ENCODE data around the gene ST3GAL4. TPM values are rescaled to one million over a fixed set of nuclear protein-coding genes. Genes with fewer than 3 reads are reported as not detected.
"Not testable (repeated sequence)": the region's sequence is repeated elsewhere in the genome, so short reads cannot be mapped to it uniquely, and the experiment has no call there.

The ST3GAL4 gene
- total RNA-seq, 1 donor from 2014 or later: 19.1 TPM

DNA sequence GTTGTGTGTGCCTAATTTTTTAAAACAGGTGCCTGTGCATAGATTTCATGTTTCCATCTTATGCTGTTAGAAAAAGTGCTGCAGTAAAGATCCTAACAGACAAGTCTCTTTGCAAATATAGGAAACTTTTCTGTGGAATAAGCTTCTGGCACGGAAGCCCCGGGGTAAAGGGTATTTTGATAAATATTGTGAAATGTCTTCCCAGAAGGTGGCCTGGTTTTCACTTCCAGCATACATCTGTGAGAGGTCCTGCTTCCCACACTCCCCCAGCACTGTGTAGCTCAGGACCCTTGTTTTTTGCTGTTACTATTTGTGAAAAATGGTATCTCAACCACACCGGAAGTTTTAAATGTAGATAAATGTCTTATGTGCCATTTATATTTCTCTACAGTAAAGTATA is 14.5 kb downstream of the ST3GAL4 start:
- no peak overlapping the region for H3K27ac Mint-ChIP-seq
- TF ChIP-seq, protein P1, sequence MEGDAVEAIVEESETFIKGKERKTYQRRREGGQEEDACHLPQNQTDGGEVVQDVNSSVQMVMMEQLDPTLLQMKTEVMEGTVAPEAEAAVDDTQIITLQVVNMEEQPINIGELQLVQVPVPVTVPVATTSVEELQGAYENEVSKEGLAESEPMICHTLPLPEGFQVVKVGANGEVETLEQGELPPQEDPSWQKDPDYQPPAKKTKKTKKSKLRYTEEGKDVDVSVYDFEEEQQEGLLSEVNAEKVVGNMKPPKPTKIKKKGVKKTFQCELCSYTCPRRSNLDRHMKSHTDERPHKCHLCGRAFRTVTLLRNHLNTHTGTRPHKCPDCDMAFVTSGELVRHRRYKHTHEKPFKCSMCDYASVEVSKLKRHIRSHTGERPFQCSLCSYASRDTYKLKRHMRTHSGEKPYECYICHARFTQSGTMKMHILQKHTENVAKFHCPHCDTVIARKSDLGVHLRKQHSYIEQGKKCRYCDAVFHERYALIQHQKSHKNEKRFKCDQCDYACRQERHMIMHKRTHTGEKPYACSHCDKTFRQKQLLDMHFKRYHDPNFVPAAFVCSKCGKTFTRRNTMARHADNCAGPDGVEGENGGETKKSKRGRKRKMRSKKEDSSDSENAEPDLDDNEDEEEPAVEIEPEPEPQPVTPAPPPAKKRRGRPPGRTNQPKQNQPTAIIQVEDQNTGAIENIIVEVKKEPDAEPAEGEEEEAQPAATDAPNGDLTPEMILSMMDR (conservative IDR thresholded peaks at IDR 0.05): no peak

DNA sequence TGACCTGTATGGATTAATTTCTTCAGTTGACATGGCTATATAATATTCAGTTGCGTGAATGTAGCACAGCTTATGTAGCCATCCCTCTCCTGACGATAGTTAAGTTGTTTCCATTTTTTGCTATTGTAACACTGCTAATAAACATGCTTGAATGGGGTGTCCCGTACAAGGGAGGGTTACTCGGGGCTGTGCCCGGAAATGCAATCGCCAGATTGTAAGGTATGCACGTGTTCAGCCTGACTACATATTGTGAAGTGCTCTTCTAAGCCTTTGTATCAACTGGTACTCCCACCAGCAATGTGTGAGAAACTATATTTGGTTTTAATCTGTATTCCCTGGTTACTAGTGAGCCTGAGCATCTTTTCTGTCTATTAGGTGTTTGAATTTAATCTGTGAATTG is 16.1 kb downstream of the ST3GAL4 start:
- DNase-seq (ENCODE audit: extremely low spot score, unreplicated experiment): no peak
- Mint-ChIP-seq H3K27ac (no peak overlapping the region), H3K4me3 (no peak overlapping the region), H3K27me3 (no peaks in the 10 kb centered on the region), H3K36me3 (peaks cover 9% of the 10 kb centered on the region), H3K4me1 (ENCODE audit: unreplicated experiment) (peaks cover 4% of the 10 kb centered on the region), H3K9me3 (no peaks in the 10 kb centered on the region)
- TF ChIP-seq, protein P1 (conservative IDR thresholded peaks at IDR 0.05): no peak

More for the DNA sequence above, 14.5 kb downstream of the ST3GAL4 start:
- Mint-ChIP-seq H3K9me3 (no peaks in the 10 kb centered on the region), H3K27me3 (no peaks in the 10 kb centered on the region), H3K4me1 (ENCODE audit: unreplicated experiment) (peaks cover 11% of the 10 kb centered on the region), H3K4me3 (no peak overlapping the region), H3K36me3 (peaks cover 9% of the 10 kb centered on the region)
- DNase-seq (ENCODE audit: extremely low spot score, unreplicated experiment): no peak

DNA sequence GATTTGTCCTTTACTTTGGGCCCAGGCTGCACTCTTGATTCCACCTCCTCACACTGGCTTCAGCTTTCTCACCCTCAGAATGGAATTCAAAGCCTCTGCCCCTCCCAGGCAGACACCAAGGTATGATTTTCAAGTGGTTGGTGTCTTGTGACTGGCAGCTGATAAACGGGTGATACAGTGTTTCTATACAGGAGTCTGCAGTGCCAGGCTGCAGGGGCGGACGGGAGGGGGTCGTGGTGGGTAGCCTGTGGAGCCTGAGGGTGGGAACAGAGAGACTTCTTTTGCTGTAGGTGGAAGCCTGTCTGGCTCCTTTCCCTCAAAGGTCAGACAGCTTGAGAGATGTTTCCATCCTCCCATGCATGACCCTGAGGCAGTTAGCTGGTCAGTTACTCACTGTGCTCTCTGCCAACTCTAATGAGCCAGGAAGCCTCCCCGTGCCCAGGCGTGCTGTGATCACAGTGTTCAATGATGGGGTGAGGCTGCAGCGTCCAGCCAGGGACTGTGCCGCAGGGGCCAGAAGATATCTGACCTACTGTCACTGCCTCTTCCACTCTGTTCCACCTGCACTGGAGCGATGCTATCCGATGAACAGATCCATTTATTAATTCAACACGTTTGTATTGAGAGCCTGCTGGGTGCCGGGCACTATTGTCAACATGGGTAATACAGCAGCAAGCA is 18.0 kb downstream of the ST3GAL4 start:
- not testable (repeated sequence) for H3K27me3 Mint-ChIP-seq; H3K9me3 Mint-ChIP-seq; H3K4me3 Mint-ChIP-seq; H3K4me1 Mint-ChIP-seq (ENCODE audit: unreplicated experiment); DNase-seq (ENCODE audit: extremely low spot score, unreplicated experiment)
- Mint-ChIP-seq H3K27ac (peak overlapping the region; percentile 59), H3K36me3 (peaks cover 10% of the 10 kb centered on the region)

DNA sequence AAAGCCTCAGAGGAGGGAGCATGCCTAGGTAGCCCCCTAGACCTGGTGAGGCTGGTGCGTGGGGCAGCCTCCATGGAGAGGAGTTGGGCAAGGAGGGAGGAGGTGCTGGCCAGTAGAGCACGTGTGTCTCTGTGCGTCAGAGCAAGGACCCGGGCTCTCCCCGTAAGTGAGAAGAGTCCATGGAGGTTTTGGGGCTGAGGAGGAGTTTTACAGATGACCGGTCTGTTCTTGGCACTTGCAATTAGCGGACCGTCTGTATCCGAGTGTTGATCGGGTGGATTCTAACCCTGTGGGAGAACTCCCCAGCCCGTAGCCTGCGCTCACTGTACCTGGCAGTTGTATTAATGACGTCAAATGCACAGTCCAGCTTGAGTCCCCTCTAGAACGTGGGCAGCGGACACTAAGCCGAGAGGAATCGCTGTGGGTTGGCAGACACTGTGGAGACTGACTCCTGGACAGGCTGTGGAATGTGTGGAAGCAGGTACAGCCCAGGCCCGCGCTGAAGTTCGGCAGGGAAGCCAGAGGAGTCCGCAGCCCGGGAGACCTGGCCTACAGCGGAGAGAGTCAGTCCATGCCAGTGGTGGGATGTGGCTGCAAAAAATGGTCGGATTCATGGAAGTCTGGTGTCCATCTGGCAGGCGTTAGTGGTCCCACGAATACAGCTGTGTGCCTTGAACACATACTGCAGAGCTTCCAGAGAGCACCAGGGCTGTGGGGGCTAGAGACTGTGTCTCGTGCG is 19.2 kb downstream of the ST3GAL4 start:
- Mint-ChIP-seq H3K36me3 (peaks cover 16% of the 10 kb centered on the region), H3K4me1 (ENCODE audit: unreplicated experiment) (peaks cover 12% of the 10 kb centered on the region), H3K27ac (peak overlapping the region; percentile 29)
- not testable (repeated sequence) for DNase-seq (ENCODE audit: extremely low spot score, unreplicated experiment); H3K9me3 Mint-ChIP-seq; H3K4me3 Mint-ChIP-seq; H3K27me3 Mint-ChIP-seq

DNA sequence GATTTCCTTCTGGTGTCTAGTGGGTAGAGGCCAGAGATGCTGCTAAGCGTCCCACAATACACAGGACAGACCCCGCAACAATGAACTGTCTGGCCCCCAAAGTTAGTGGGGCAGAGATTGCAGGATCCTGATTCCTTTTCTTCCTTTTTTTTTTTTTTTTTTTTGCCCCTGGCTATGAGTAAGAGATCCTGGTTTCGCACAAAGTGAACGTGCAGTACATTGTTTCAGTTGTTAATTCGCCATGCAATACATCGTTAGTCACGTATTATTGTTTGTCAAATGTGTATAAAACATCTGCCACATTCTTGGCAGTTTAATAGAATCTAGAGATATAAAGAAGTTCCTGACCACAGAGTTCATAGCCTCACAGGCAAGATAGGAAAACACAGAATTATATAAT is 20.2 kb downstream of the ST3GAL4 start:
- Mint-ChIP-seq H3K4me1 (ENCODE audit: unreplicated experiment) (peaks cover 12% of the 10 kb centered on the region), H3K9me3 (peaks cover 8% of the 10 kb centered on the region), H3K27ac (no peak overlapping the region), H3K4me3 (no peak overlapping the region), H3K27me3 (no peaks in the 10 kb centered on the region), H3K36me3 (peaks cover 12% of the 10 kb centered on the region)
- no peak for DNase-seq (ENCODE audit: extremely low spot score, unreplicated experiment)
- TF ChIP-seq, protein P1 (conservative IDR thresholded peaks at IDR 0.05): no peak

DNA sequence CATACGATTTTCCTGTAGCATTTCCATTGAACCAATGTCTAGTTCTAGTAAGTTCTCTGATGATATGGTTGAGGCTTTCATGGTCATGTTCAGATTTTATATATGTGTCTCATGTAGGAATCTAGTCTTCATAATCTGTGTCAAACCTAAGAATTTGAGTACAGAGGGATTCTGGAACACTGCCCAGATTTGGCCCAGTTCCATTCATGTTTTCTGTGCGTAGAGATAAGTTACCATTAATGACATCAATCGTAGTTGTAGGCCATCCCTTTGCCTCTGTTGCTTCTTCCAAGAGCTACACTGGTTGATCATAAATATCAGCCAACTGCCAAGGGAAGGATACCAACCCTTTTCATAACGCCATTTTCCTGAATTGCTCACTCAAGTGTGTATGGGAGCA is 23.3 kb downstream of the ST3GAL4 start:
- peaks cover 12% of the 10 kb centered on the region for H3K4me1 Mint-ChIP-seq (ENCODE audit: unreplicated experiment)
- H3K4me3 Mint-ChIP-seq: no peak overlapping the region
- peaks cover 7% of the 10 kb centered on the region for H3K36me3 Mint-ChIP-seq
- DNase-seq (ENCODE audit: extremely low spot score, unreplicated experiment): no peak
- H3K27me3 Mint-ChIP-seq: no peaks in the 10 kb centered on the region
- peaks cover 8% of the 10 kb centered on the region for H3K9me3 Mint-ChIP-seq
- no peak overlapping the region for H3K27ac Mint-ChIP-seq
- TF ChIP-seq, protein P1 (conservative IDR thresholded peaks at IDR 0.05): no peak

All from type B pancreatic cell (in vitro differentiated cells).